Superior temporal gyrus (tissue), 1 donor: Measurements from ENCODE around the gene MYL12B.
"Not testable (repeated sequence)": the region's sequence is repeated elsewhere in the genome, so short reads cannot be mapped to it uniquely, and the experiment has no call there.

ENCODE experiments used
- DNase-seq: peaks from one replicate; pipeline ENCODE4 v3.0.0-alpha.2; 2016; ENCODE audit errors: extremely low spot score

The MYL12B gene

GRCh38 chr18:3262234-3263131, 550 bp downstream of the MYL12B start:
- no peak for DNase-seq

- DNase-seq, result no peak
Observed at GRCh38 chr18:3263132-3263700, 1.3 kb downstream of the MYL12B start.

GRCh38 chr18:3264362-3264761, 2.4 kb downstream of the MYL12B start:
- no peak for DNase-seq

GRCh38 chr18:3265564-3266033, 3.7 kb downstream of the MYL12B start:
- DNase-seq, result no peak

GRCh38 chr18:3266062-3266608, 4.2 kb downstream of the MYL12B start:
- no peak for DNase-seq

- DNase-seq, result no peak
Observed at GRCh38 chr18:3268306-3268705, 6.4 kb downstream of the MYL12B start.

- DNase-seq, result no peak
Observed at GRCh38 chr18:3269241-3269913, 7.4 kb downstream of the MYL12B start.

GRCh38 chr18:3269914-3270299, 8.0 kb downstream of the MYL12B start:
- DNase-seq, result no peak

- DNase-seq, result no peak
Observed at GRCh38 chr18:3273042-3273441, 11.1 kb downstream of the MYL12B start.

GRCh38 chr18:3277643-3278213, 15.8 kb downstream of the MYL12B start:
- DNase-seq, result not testable (repeated sequence)

- no peak for DNase-seq
Observed at GRCh38 chr18:3279201-3280185, 17.6 kb downstream of the MYL12B start.

- DNase-seq, result peak; percentile 99
Observed at GRCh38 chr18:3281456-3282400, 19.8 kb downstream of the MYL12B start.

GRCh38 chr18:3283253-3283863, 21.4 kb downstream of the MYL12B start:
- peak; percentile 64 for DNase-seq

GRCh38 chr18:3283908-3284307, 22.0 kb downstream of the MYL12B start:
- DNase-seq, result peak; percentile 42

GRCh38 chr18:3284501-3284900, 22.6 kb downstream of the MYL12B start:
- no peak for DNase-seq

- DNase-seq, result no peak
Observed at GRCh38 chr18:3286159-3286558, 24.2 kb downstream of the MYL12B start.

GRCh38 chr18:3293196-3293951, 31.4 kb downstream of the MYL12B start:
- no peak for DNase-seq

GRCh38 chr18:3294435-3295080, 32.6 kb downstream of the MYL12B start:
- no peak for DNase-seq
